T-helper 17 cell (primary cell): ENCODE measurements around the gene ICAM2. TPM values are rescaled to one million over a fixed set of nuclear protein-coding genes. Genes with fewer than 3 reads are reported as not detected.
A peak's percentile ranks its signal among the peaks of the same experiment; 100 is the strongest.
"Not testable (repeated sequence)": the region's sequence is repeated elsewhere in the genome, so short reads cannot be mapped to it uniquely, and the experiment has no call there.

Experiments
- ATAC-seq: fragments of 150-1000 bp; cut with Tn5 transposase; 2 replicates; pipeline ENCODE4 v1.10.0; 2021; ENCODE audit warnings: mild to moderate bottlenecking, moderate library complexity
- DNase-seq, 3 donors: peaks; one replicate each; pipeline versions ENCODE4 v3.0.0 to v3.0.0-alpha.2; 2020 to 2021
- H3K9me3 ChIP-seq: one replicate; pipeline ENCODE4 v1.7.0; 2013; ENCODE audit warnings: low read length, mild to moderate bottlenecking; ENCODE audit not compliant: control insufficient read depth, poor library complexity, severe bottlenecking
- H3K27ac Mint-ChIP-seq: one replicate; pipeline ENCODE4 v1.8.0; 2022; ENCODE audit warnings: mild to moderate bottlenecking, moderate library complexity, mixed read lengths
- H3K27me3 Mint-ChIP-seq: one replicate; pipeline ENCODE4 v1.8.0; 2022; ENCODE audit warnings: mixed read lengths
- H3K36me3 Mint-ChIP-seq: one replicate; pipeline ENCODE4 v1.8.0; 2022; ENCODE audit warnings: low read depth, mixed read lengths
- H3K4me1 Mint-ChIP-seq: one replicate; pipeline ENCODE4 v1.8.0; 2022; ENCODE audit warnings: mild to moderate bottlenecking, mixed read lengths
- H3K4me3 Mint-ChIP-seq: one replicate; pipeline ENCODE4 v1.8.0; 2022; ENCODE audit warnings: mild to moderate bottlenecking, moderate library complexity, mixed read lengths
- total RNA-seq, 4 donors: library from RNA in 2 of 4; stranded (reverse) in 2 of 4; gene quantifications; one replicate each; pipeline ENCODE4 v1.2.3 and lab custom pipeline; 2022 to 2026

Gene ICAM2
- total RNA-seq, 2 donors from 2014 or later, result 113 to 115 TPM

DNA sequence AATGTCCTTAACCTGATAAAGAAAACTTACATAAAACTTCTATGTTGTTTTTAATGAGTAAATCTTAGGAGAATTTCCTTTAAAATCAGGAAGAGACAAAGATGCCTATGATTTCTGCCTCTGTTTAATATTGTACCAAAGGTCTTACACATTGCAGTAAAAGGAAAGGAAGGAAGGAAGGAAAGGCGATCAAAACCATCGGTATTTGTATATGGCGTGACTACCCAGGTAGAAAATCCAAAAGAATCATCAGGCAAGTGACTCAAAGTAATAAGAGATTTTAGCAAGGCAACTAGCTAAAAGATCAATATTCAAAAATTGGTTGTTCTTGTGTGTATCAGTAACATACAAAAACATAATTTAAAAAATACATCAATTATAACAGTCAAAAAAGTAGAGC lies 3.5 kb downstream of the ICAM2 start:
- no peaks in the 10 kb centered on the region for H3K27me3 Mint-ChIP-seq
- DNase-seq (no peak), ATAC-seq (no peak)
- H3K9me3 ChIP-seq, result no peaks in the 10 kb centered on the region
- peaks cover 38% of the 10 kb centered on the region for H3K4me1 Mint-ChIP-seq
- H3K36me3 Mint-ChIP-seq, result no peaks in the 10 kb centered on the region
- peak overlapping the region; percentile 90 for H3K4me3 Mint-ChIP-seq
- H3K27ac Mint-ChIP-seq, result peak overlapping the region; percentile 100

DNA sequence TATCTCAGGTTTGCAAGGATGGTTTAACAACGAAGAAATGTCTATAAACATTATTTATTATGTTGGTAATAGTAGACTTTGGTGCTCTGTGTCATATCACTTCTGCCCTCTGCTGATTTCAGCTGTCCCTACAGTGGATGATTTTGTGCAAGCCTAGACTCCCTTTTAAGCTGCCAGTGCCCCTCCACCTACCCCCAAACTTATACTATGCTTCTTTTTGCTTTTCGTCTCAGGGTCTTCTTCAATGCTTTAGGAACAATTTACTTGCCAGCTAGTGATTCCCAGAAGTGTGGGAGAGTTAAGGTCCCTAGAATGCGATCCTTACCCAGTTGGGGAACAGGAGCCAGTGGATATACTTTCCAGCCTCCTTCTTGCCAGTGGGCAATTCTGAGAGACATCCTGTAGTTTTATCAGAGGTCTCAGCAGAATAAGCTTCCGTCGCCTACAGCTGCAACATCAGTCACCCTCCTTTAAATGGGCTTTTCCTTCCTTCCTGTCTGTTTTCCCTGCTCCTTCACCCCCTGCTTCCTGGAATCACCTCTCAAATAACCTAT lies 4.1 kb downstream of the ICAM2 start:
- ATAC-seq (no peak), DNase-seq (no peak)
- Mint-ChIP-seq H3K27ac (peak overlapping the region; percentile 100), H3K36me3 (peaks cover 4% of the 10 kb centered on the region), H3K4me3 (peak overlapping the region; percentile 90), H3K27me3 (no peaks in the 10 kb centered on the region), H3K4me1 (peaks cover 43% of the 10 kb centered on the region)
- no peaks in the 10 kb centered on the region for H3K9me3 ChIP-seq

DNA sequence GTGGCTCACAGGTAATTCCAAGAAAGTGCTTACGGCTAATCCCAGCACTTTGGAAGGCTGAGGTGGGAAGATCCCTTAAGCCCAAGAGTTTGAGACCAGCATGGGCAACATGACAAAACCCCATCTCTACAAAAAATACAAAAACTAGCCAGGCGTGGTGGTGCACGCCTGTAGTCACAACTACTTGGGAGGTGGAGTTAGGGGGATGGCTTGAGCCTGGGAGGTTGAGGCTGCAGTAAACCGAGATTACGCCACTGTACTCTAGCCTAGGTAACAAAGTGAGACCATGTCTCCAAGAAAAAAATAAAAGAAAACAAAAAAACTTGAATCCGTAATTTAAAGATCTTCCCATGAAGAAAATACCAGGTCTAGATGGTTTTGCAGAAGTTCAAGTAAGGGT lies 5.0 kb downstream of the ICAM2 start:
- H3K36me3 Mint-ChIP-seq, result peaks cover 6% of the 10 kb centered on the region
- peak overlapping the region; percentile 100 for H3K27ac Mint-ChIP-seq
- H3K4me1 Mint-ChIP-seq, result peaks cover 47% of the 10 kb centered on the region
- H3K4me3 Mint-ChIP-seq, result peak overlapping the region; percentile 90
- ATAC-seq (no peak), DNase-seq (no peak)
- no peaks in the 10 kb centered on the region for H3K9me3 ChIP-seq
- H3K27me3 Mint-ChIP-seq, result no peaks in the 10 kb centered on the region

DNA sequence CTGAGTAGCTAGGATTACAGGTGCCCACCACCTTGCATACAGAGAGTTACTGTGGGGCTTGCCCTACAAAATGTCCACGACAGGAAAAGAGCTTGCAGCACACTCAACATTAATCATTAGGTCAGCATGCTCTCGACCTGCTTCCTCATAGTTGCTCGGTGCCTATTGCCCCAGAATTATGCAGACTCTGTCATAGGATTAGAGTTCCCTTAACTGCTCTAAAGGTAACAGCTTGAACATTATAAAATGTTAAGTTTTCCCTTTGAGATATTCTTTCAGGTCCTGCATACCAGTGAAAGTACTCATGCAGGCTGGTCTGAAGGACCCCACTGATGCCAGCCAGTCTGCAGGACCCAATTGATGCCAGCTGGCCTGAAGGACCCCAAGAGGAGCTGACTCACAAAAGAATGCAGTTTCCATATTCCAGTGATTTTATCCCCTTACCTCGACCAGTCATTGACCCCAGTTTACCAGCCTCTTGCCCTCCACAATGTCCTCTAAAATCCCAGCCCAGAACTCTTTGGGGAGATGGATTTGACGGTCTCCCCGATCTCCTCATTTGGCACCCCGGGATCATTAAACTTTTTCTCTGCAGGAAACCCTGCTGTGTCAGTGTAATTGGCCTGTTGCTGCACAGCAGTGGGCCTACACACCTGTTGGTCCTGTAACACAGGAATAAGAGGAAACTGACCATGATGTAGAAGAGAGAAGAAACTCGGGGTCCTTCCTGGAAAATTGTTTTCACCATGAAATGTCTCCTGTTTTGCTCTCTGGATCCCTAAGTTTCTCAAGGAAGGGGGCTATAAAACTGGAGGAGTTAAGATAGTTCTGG lies 10.6 kb downstream of the ICAM2 start:
- ATAC-seq (peak; percentile 44), DNase-seq (no peak)
- no peaks in the 10 kb centered on the region for H3K9me3 ChIP-seq
- no peaks in the 10 kb centered on the region for H3K27me3 Mint-ChIP-seq
- H3K36me3 Mint-ChIP-seq, result peaks cover 6% of the 10 kb centered on the region
- H3K4me3 Mint-ChIP-seq, result peak overlapping the region; percentile 45
- peak overlapping the region; percentile 81 for H3K27ac Mint-ChIP-seq
- peaks cover 58% of the 10 kb centered on the region for H3K4me1 Mint-ChIP-seq

DNA sequence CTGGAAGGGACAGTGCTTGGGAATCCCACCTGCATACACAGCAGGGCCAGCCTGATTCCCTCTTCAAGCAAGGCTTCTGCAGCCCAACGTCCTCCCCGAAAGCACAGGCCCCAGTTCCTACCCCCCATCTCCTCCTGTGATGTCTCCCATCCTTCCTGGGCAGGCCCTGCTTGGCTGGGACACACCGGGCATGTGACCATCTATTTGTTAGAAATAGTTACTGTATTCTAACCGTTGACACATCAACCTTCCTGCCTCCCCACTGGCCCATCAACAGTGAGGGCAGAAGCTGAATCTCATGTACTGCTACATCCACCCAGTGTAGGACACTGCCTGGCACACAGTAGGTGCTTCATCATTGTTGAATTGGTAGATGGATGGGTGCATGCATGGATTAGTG lies 11.6 kb downstream of the ICAM2 start:
- Mint-ChIP-seq H3K27me3 (no peaks in the 10 kb centered on the region), H3K4me1 (peaks cover 52% of the 10 kb centered on the region), H3K27ac (peak overlapping the region; percentile 81), H3K4me3 (no peak overlapping the region), H3K36me3 (peaks cover 6% of the 10 kb centered on the region)
- H3K9me3 ChIP-seq, result no peaks in the 10 kb centered on the region
- no peak for DNase-seq
- no peak for ATAC-seq

DNA sequence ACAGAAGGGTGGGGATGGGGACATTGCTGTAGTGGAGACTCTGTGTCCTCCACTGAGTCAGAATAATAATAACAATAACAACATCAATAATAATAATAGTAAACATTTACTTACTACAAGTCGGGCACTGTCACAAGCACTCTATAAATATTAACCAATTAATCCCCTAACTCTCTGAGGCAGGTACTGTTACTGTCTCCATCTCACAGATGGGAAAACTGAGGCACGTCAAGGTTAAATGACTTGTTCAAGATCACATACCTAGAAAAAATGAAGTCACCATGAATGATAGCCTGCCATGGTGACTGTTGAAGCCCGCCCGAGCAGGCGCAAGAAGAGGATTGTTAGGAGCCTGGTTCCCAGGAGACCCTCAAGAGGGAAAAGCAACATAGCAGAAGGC lies 12.1 kb downstream of the ICAM2 start:
- Mint-ChIP-seq H3K27ac (peak overlapping the region; percentile 81), H3K4me1 (peaks cover 51% of the 10 kb centered on the region)

DNA sequence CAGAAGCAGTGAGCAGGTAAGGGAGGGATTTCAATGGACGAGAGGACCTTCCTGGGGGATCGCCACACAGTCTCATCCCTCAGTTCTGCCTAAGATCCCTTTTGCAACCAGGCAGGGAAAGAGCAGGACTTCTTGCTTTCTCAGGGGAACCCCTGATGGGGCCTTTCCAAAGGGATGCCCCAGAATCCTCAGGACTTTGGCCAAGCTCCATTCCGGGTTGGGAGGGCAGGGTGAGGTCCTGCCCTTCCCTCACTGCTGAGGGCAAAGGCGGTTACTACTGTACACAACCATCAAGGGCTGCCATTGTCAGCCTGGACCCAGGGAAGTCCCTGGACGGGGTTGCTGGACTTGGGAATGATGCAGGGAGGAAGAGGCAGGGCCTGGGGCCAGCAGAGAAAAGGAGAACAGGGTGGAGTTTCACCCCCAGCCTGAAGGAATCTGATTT lies 12.6 kb downstream of the ICAM2 start:
- H3K27me3 Mint-ChIP-seq, result no peaks in the 10 kb centered on the region
- ATAC-seq, result no peak
- no peaks in the 10 kb centered on the region for H3K9me3 ChIP-seq
- no peak for DNase-seq
- H3K27ac Mint-ChIP-seq, result peak overlapping the region; percentile 81
- no peak overlapping the region for H3K4me3 Mint-ChIP-seq
- peaks cover 50% of the 10 kb centered on the region for H3K4me1 Mint-ChIP-seq
- H3K36me3 Mint-ChIP-seq, result peaks cover 6% of the 10 kb centered on the region

More for the DNA sequence above, 12.1 kb downstream of the ICAM2 start:
- ATAC-seq (no peak), DNase-seq (no peak)
- no peaks in the 10 kb centered on the region for H3K9me3 ChIP-seq
- no peak overlapping the region for H3K4me3 Mint-ChIP-seq
- H3K27me3 Mint-ChIP-seq, result no peaks in the 10 kb centered on the region
- H3K36me3 Mint-ChIP-seq, result peaks cover 6% of the 10 kb centered on the region

DNA sequence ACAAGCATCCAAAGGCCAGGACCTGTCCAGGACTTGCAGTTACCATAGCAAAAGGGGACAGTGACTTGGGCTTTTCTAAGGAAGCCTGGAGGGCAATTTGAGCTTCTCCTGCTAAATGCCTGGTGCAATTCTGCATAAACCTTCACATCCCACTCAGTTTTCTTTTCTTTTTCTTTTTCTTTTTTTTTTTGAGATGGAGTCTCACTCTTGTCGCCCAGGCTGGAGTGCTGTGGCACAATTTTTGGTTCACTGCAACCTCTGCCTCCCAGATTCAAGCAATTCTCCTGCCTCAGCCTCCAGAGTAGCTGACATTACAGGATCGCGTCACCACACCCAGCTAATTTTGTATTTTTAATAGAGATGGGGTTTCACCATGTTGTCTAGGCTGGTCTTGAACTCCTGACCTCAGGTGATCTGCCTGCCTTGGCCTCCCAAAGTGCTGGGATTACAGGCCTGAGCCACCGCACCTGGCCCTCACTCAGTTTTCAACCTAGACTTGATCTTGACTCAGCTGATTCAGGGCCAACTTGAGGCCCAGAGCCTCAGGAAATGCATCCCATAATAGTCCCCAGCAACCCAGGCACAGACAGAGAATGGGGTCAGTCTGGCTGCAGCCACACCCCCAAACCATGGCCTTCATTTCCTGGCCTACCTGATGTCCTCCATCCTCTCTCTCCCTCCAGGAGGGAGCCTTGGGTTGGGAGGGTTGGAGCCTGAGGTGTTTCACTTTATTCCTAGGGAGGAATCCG lies 13.2 kb downstream of the ICAM2 start:
- H3K4me1 Mint-ChIP-seq, result peaks cover 50% of the 10 kb centered on the region
- peak overlapping the region; percentile 92 for H3K27ac Mint-ChIP-seq
- peak overlapping the region; percentile 43 for H3K4me3 Mint-ChIP-seq
- ATAC-seq, H3K27me3 Mint-ChIP-seq, H3K9me3 ChIP-seq, DNase-seq, H3K36me3 Mint-ChIP-seq: not testable (repeated sequence)

DNA sequence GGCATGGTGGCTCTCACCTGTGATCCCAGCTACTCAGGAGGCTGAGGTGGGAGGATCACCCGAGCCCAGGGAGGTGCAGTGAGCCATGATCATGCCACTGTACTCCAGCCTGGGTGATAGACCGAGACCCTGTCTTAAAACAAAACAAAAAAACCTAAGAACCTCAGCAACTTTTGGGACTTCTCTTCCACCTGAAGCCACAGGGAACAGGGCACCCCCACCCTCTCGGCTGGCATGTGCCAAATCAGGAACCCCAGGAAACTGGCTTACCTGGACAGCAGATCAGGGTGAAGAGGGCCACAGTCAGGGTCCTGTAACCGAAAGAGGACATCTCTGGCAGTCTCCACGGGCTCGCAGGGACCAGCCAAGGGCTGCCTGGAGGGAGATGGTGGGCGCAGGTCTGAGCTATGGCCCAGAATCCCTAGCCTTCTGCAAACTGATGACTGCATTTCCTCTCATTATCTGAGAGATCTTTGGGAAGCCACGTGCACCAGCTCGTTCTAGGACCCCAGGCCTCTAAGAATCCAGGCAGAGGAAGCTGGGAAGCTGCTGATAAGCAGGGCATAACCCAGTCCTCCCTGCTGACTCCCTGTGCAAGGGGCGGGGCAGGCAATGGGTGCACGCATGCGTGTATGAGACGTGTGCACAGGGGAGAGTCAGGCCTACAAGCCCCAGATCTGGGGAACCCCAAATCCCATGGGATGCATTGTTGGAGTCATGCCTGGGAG lies 13.9 kb downstream of the ICAM2 start:
- ATAC-seq, result no peak
- Mint-ChIP-seq H3K27ac (peak overlapping the region; percentile 92), H3K4me1 (peaks cover 44% of the 10 kb centered on the region), H3K36me3 (peaks cover 3% of the 10 kb centered on the region), H3K4me3 (no peak overlapping the region), H3K27me3 (no peaks in the 10 kb centered on the region)
- DNase-seq, result no peak
- no peaks in the 10 kb centered on the region for H3K9me3 ChIP-seq

DNA sequence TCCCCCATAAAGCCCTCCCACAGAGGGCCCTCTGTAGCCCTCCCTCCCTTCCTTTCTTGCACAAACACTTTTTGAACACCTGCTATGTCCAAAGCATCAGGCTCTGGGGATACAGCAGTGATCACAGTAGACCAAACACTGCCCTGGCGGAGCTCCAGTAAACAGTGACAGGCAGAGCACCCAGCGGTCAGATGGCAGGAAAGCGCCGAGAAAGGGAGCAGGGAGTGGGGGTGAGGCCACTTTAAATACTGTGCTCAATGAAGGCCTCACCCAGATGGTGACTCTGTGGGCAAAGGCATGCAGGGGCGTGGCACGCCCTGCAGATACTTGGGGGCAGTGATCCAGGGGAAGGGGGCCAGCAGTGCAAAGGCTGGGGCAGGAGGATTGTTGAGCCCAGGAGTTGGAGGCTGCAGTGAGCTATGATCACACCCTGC lies 14.7 kb downstream of the ICAM2 start:
- Mint-ChIP-seq H3K27ac (peak overlapping the region; percentile 92), H3K4me3 (no peak overlapping the region), H3K27me3 (no peaks in the 10 kb centered on the region), H3K4me1 (peaks cover 40% of the 10 kb centered on the region), H3K36me3 (no peaks in the 10 kb centered on the region)
- ATAC-seq (no peak), DNase-seq (no peak)
- H3K9me3 ChIP-seq, result no peaks in the 10 kb centered on the region

DNA sequence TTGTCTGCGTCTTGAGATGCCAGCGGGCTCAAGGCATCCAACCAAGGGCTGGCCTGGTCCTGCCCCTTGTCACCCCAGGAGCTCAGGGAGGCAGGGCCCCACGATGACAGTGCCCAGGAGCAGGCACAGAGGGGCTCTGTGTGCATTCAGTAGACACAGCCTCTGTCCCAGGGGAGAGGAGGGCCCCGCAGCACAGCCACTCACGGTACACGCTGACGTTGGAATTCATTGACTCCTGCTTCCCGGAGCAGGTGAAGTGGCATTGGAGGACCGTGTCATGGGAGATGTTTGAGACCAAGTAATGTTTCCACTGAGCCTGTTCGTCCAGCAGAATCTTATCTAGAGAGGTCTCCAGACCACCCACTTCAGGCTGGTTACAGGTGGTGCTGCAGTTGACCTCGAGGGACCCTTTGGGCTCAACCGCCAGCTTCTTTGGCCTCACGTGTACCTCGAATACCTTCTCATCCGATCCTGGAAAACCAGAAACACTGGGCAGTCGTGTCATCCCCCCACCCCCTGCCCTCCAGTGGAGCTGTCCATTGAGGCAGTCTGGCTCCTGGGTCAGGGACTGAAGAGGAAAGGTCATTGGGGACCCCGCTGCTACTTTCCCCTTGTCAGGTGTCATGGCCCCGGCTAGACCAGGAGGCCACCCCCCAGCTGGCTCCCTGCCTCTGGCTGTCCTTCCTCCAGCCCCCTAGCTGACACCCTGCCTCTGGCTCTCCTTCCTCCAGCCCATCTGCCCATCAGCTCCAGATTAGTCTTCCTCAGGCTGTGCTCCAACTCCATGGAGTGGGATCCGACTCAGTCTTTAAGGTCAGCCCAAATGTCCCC lies 15.3 kb downstream of the ICAM2 start:
- H3K36me3 Mint-ChIP-seq, result no peaks in the 10 kb centered on the region
- H3K27ac Mint-ChIP-seq, result peak overlapping the region; percentile 72
- H3K4me3 Mint-ChIP-seq, result no peak overlapping the region
- DNase-seq, result no peak
- no peaks in the 10 kb centered on the region for H3K27me3 Mint-ChIP-seq
- H3K9me3 ChIP-seq, result no peaks in the 10 kb centered on the region
- H3K4me1 Mint-ChIP-seq, result peaks cover 41% of the 10 kb centered on the region
- ATAC-seq, result no peak

DNA sequence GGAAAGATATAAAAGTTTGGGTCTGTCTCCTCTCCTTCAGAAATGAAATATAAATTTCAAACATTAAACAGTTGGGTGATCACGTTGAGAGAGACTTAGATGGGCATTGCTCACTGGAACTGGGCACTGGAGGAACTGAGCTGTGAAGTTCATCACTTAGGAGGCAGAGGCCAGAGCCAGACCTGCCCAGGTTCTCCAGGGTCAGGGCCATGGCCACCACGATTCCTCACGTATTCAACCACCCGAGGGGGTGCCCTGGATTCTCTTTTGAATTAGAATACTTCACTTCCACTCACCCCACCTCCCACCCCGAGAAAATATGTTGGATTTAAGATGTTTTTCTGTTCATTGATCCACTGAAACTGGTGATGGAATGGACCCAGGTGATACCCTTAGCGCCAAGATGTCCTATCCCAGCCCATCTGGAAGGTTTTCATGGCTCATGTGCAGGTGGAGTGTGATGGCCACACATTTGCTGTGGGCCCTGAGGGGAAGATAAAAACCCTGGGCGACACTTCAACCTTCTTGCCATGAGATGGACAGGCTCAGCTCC lies 16.1 kb downstream of the ICAM2 start:
- H3K27me3 Mint-ChIP-seq, result no peaks in the 10 kb centered on the region
- H3K27ac Mint-ChIP-seq, result peak overlapping the region; percentile 72
- H3K4me1 Mint-ChIP-seq, result peaks cover 38% of the 10 kb centered on the region
- H3K4me3 Mint-ChIP-seq, result no peak overlapping the region
- H3K36me3 Mint-ChIP-seq, result no peaks in the 10 kb centered on the region
- H3K9me3 ChIP-seq, result no peaks in the 10 kb centered on the region
- DNase-seq (no peak), ATAC-seq (no peak)
